Effector CD4-positive, alpha-beta T cell (primary cell): ENCODE data around the gene AKAP10.
"Not testable (repeated sequence)": the region's sequence is repeated elsewhere in the genome, so short reads cannot be mapped to it uniquely, and the experiment has no call there.

ENCODE experiments used
- DNase-seq: peaks from one replicate; pipeline ENCODE4 v3.0.0-alpha.2; 2020

Gene AKAP10

GRCh38 chr17:19979917-19980770 lies 2.5 kb upstream of the AKAP10 start:
- no peak for DNase-seq

- no peak for DNase-seq
These were observed 1.2 kb upstream of the AKAP10 start for GRCh38 chr17:19978805-19979211.

DNA sequence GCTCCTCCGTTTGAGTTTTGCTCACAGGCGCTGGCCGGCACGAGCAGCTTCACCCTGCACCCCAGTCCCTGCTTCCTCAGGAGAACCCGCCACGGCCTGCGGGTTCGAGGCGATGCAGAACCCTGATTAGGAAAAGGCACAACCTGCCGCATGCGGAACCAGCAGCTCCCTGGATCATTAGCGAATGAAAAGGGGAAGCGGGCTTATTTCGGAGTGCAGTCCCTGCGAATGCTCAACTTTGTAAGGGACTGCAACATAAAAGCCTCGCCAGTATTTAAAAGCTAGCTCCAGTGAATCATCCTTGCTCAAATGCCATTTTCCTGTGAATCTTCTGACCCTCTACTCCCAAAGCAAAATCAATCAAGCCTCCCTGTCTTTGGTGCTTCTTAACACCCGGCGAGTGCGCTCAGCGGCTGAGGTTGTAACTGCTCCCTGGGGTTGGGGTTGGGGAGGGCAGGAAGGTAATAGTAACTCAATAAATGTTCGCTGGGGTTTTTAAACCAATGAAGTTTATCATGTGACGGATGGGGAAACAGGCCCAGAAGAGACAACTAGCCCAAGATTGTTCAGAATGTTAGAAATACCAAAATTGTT lies 678 bp upstream of the AKAP10 start:
- no peak for DNase-seq

GRCh38 chr17:19975601-19976000 lies 2.0 kb downstream of the AKAP10 start:
- no peak for DNase-seq

DNA sequence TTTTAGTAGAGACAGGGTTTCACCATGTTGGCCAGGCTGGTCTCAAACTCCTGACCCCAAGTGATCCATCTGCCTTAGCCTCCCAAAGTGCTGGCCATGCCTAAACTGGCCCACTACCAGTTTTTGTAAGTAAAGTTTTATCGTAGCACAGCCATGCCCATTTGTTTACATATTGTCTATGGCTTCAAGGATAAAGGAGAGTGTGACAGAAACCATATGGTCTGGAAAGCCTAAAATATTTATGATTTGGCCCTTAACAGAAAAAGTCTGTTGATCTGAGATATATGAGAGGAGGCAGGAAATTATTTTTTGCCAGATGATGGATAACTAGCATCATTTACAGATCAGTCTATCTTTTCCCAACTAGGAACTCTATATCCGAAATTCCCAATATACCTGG lies 4.5 kb downstream of the AKAP10 start:
- DNase-seq = no peak

DNA sequence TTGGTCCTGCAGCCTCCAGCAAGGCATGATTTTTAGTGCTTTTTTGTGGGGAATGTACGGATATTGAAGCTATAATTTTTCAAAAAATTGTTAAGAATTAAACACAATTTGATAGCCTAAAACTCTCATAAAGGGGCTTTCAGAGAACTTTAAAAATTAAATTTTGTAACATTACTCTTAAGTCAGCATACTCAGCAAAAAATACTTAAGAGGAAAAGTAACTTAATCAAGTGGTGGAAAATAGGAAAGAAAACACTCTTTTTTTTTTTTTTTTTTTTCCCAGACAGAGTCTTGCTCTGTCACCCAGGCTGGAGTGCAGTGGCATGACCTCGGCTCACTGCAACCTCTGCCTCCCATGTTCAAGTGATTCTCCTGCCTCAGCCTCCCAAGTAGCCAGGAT lies 14.7 kb downstream of the AKAP10 start:
- DNase-seq = not testable (repeated sequence)

- DNase-seq = no peak
These were observed 19.6 kb downstream of the AKAP10 start for GRCh38 chr17:19958023-19958422.

DNA sequence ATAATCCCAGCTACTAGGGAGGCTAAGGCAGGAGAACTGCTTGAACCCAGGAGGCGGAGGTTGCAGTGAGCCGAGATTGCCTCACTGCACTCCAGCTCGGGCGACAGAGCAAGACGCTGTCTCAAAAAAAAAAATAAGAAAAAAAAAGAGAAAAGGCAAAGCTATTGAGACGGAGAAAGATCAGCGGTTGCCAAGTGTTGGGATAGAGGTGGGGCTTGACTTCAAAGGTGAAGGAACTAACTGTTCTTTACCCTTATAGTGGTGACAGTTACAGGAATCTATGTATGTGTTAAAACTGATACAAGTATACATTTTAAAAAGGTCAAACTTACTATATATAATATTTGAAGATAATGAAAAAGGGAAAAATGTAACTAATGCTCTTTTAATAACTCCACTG lies 22.5 kb downstream of the AKAP10 start:
- DNase-seq = no peak

DNA sequence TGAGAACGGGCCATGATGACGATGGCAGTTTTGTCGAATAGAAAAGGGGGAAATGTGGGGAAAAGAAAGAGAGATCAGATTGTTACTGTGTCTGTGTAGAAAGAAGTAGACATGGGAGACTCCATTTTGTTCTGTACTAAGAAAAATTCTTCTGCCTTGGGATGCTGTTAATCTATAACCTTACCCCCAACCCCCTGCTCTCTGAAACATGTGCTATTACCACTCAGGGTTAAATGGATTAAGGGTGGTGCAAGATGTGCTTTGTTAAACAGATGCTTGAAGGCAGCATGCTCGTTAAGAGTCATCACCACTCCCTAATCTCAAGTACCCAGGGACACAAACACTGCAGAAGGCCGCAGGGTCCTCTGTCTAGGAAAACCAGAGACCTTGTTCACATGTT lies 26.2 kb downstream of the AKAP10 start:
- not testable (repeated sequence) for DNase-seq

- not testable (repeated sequence) for DNase-seq
These were observed 26.9 kb downstream of the AKAP10 start for GRCh38 chr17:19950624-19951195.

DNA sequence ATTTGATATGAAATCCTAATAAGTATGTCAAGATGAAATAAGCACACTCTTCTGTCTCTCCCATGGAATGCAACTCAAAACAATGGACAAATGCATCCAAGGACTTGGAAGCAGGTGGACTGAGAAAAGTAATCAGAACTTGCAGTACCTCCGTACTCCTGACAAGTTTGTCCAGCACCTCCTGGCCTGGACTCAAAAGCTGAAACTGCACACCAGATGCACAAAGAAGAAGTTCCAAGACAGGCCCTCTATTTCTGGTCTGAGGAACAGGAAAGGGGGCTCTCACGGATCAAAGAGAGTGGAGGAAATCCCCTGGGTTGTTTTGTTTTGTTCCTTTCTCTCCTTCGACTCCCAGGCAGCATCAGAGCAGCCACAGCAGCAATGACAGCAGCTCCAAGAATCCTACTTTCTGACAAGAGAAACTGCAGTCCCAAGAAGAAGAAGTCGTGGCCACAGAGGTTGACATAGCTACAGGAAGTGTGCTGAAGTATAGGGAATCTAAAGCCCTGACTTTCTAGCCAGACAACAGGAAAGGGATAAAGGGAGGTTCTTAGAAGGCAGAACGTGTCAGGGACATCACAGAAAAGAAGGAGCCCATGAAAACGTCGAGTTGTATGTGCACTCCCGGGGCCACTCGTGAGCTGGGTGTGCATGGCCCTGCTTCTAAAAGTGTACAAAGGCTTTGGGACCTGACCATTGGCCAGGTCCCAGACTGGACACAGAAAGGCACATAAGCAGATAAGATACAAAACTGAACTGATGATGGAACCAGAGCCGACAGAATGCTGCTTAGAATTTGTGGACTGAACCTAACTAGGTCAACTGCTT lies 29.3 kb downstream of the AKAP10 start:
- DNase-seq = no peak

DNA sequence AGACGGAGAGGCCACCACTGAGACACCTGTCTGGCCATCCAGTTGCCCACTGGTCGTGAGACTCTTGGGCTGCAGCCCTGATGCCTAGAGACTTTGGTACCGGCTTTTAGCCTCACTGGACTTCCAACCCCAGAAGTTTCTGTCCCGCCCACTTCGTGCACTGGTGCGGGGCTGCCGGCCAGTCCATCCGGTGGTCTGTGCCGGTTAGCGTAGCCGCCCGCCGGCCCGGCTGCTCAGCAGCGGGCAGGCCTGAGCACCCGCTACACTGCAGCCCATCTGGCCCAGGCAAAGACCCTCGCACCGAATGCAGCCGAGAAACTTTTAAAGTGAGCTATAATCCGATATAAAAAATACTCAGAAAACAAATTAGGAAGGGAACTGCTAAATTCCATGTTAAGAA lies 30.7 kb downstream of the AKAP10 start:
- DNase-seq = no peak

DNA sequence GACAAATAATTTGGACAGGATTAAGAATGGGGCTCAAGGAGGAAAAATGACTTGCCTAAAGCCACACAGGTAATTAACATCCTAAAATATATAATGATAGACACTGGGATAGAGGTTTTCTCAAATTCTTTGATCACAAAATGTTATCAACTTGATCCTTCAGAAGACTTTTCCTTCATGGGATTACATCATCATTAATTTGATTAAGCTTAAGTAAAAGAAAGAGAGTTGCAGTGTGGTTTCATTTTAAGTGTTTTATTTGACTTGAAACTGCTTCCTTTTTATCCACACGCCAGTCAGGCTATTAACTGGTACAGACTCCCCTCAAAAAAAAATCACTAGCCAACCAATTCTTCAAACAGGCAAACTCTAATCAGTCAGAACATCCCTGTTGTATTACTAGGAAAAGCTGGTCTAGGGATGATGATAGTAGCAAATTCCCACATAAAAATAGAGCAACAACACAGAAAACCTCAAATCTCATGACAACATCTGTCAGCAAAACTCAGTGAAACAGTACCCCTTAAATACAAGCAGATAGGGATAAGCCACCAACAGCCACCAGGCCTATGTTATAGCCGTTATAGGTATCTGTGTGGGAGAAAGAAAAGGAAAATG lies 32.5 kb downstream of the AKAP10 start:
- DNase-seq = no peak

- DNase-seq = no peak
These were observed 34.0 kb downstream of the AKAP10 start for GRCh38 chr17:19943599-19943998.

GRCh38 chr17:19943026-19943425 lies 34.6 kb downstream of the AKAP10 start:
- DNase-seq = no peak

GRCh38 chr17:19940722-19941464 lies 36.7 kb downstream of the AKAP10 start:
- no peak for DNase-seq

GRCh38 chr17:19939993-19940721 lies 37.5 kb downstream of the AKAP10 start:
- DNase-seq = no peak

DNA sequence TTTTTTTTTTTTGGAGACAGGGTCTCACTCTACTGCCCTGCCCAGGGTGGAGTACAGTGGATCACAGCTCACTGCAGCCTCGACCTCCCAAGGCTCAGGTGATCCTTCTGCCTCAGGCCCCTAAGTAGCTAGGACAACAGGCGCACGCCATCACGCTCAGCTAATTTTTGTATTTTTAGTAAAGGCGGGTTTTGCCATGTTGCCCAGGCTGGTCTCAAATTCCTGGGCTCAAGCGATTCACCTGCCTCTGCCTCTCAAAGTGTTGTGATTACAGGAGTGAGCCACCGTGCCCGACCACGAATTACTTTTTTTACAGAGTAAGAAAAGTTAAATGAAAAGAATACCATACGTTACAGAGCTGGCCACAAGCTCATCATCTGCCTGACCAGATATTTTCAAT lies 38.9 kb downstream of the AKAP10 start:
- DNase-seq = no peak

DNA sequence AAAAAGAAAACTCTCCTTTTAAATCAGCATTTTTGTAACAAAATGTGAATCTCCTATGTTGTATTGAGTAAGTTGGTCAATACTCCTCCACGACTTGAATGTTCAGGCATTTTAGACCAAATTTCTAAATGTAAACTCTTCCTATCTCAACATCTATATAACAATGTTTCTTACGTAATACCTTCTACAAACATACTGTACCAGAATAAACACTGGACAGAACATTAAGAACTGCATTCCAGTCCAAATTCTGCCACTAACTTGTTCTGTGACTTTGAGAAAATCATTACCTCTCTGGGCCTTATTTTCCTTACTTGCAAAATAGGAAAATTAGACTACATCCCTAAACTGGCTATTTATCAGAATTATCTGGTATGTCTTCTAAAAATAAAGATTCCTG lies 40.1 kb downstream of the AKAP10 start:
- no peak for DNase-seq

DNA sequence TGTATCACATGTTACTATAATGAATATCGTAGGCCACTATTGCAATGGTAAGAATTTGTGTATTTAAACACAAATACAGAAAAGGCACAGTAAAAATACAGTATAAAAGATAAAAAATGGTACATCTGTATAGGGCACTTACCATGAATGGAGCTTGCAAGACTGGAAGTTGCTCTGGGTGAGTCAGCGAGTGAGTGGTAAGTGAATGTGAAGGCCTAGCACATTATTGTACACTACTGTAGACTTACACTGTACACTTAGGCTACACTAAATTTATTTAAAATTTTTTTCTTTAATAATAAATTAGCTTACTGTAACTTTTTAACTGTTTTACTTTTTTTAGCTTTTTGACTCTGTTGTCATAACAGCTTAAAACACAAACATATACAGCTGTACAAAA lies 42.5 kb downstream of the AKAP10 start:
- DNase-seq = no peak

GRCh38 chr17:19933628-19934027 lies 44.0 kb downstream of the AKAP10 start:
- no peak for DNase-seq
